ENCODE measurements around the gene ABTB2.

ABTB2 gene

GRCh38 chr11:34148504-34149165 lies 209.2 kb downstream of the ABTB2 start:
- DNase-seq (ENCODE audit: low read depth) = no peak

GRCh38 chr11:34147581-34147980 lies 210.2 kb downstream of the ABTB2 start:
- no peak for DNase-seq (ENCODE audit: low read depth)

- DNase-seq (ENCODE audit: low read depth) = no peak
Measured at GRCh38 chr11:34146866-34147265, 210.9 kb downstream of the ABTB2 start.

GRCh38 chr11:34146411-34146810 lies 211.4 kb downstream of the ABTB2 start:
- DNase-seq (ENCODE audit: low read depth) = no peak

DNA sequence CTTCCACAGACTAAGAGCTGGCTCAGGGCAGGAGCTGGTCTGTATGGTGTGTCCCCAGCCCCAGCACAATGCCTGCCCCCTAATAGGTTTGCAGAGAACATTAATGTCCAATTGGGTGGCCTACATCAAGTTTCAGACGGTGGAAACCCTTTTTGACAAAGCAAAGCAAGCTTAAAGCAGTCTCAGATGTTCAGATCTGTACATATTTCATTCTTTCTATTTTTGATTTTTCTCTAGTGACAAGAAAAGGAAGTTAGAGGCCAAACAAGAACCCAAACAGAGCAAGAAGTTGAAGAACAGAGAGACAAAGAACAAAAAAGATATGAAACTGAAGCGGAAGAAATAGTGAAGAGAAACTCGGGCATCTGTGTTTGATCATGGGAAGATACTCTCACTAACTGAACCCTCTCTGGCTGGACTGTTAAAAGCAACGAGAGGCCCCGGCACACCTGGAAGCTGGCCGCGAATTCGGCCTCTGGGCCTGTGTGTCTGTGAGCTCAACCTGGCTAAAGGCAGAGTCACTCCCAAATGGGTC lies 211.9 kb downstream of the ABTB2 start:
- DNase-seq (ENCODE audit: low read depth) = no peak

GRCh38 chr11:34145073-34145472 lies 212.7 kb downstream of the ABTB2 start:
- no peak for DNase-seq (ENCODE audit: low read depth)

DNA sequence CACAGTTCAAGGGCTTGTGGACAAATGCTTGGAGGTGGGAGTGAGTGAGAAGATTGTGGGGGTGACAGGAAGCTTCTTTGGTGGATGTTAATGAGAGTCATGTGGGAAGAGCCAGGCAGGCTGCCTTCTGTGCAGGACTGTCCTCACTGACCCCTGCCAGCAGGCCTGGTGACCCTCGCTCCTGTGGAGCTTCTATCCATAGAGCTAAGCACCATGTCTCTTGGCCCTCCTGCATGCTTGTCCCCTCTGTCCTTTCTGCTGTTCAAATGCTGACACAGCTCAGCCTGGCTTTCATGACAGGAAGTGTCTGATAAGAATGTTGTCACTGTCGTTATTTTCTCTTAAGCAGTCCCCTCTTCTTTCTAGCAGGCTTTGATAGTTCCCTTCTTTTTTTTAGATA lies 214.8 kb downstream of the ABTB2 start:
- DNase-seq (ENCODE audit: low read depth) = no peak

GRCh38 chr11:34140149-34140548 lies 217.7 kb downstream of the ABTB2 start:
- no peak for DNase-seq (ENCODE audit: low read depth)

DNA sequence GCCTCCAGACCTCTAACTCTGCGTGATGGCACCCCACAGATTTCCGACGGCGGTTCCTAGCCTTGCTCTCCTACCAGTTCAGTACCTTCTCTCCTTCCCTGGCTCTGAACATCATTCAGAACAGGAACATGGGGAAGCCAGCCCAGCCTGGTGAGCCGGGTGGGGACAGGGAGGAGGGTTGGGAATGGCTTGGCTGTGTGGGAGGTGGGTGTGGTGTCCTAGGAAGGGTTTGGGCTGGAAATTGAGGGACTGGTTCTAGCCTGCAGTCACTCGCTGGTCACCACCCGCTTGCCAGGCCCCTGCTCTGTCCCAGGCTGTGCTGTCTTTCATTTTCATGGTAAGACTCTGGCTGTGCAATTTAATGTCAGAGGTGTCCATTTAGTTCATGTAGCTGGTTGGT lies 218.5 kb downstream of the ABTB2 start:
- DNase-seq (ENCODE audit: low read depth) = no peak

- no peak for DNase-seq (ENCODE audit: low read depth)
Measured at GRCh38 chr11:34136420-34136819, 221.4 kb downstream of the ABTB2 start.

- DNase-seq (ENCODE audit: low read depth) = no peak
Measured at GRCh38 chr11:34135439-34135838, 222.4 kb downstream of the ABTB2 start.

- DNase-seq (ENCODE audit: low read depth) = no peak
Measured at GRCh38 chr11:34134765-34135164, 223.0 kb downstream of the ABTB2 start.

GRCh38 chr11:34132261-34132965 lies 225.4 kb downstream of the ABTB2 start:
- no peak for DNase-seq (ENCODE audit: low read depth)

GRCh38 chr11:34128824-34129223 lies 229.0 kb downstream of the ABTB2 start:
- DNase-seq (ENCODE audit: low read depth) = no peak

GRCh38 chr11:34126959-34127848 lies 230.6 kb downstream of the ABTB2 start:
- DNase-seq (ENCODE audit: low read depth) = no peak

- no peak for DNase-seq (ENCODE audit: low read depth)
Measured at GRCh38 chr11:34124885-34125668, 232.7 kb downstream of the ABTB2 start.

- no peak for DNase-seq (ENCODE audit: low read depth)
Measured at GRCh38 chr11:34120651-34121050, 237.2 kb downstream of the ABTB2 start.

GRCh38 chr11:34114471-34114870 lies 243.3 kb downstream of the ABTB2 start:
- no peak for DNase-seq (ENCODE audit: low read depth)

DNA sequence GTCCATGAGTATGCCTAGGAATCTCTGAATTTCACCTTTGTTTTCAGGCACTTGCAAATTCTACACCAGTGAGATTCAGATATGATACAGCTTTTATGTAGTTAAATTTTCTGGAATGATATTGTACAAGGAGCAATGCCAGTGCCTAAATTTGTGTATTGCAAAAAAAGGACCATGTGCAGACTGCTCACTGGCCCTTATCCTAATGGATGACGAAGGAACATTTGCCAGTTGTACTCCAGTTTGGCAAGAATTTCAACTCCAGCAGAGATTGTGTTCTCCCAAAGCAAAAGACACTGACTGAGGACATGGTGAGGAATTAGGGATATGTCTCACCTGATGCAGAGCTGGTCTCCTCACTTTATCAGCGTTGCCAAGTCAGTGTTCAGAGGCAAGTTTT lies 243.8 kb downstream of the ABTB2 start:
- no peak for DNase-seq (ENCODE audit: low read depth)

GRCh38 chr11:34111722-34112270 lies 246.0 kb downstream of the ABTB2 start:
- DNase-seq (ENCODE audit: low read depth) = no peak

GRCh38 chr11:34105957-34106504 lies 251.8 kb downstream of the ABTB2 start:
- DNase-seq (ENCODE audit: low read depth) = no peak
